GM23338 (cell line): Measurements from ENCODE around the gene SAFB2. TPM values are rescaled to one million over a fixed set of nuclear protein-coding genes. Genes with fewer than 3 reads are reported as not detected.

Experiments
- ATAC-seq: fragments of 200-7000 bp; cut with Tn5 transposase; 3 replicates; pipeline ENCODE4 v1.9.1; 2020
- DNase-seq: peaks from one replicate; pipeline ENCODE4 v3.0.0-alpha.2; 2015; ENCODE audit warnings: low spot score
- H2AFZ ChIP-seq: fragments of 200-600 bp; sonication (generic); 2 replicates; pipeline ENCODE4 v1.8.0; 2016; ENCODE audit warnings: antibody characterized with exemption, mild to moderate bottlenecking, moderate library complexity
- H3F3A ChIP-seq: fragments of 200-600 bp; sonication (generic); replicated peaks from 2 replicates; pipeline ENCODE4 v1.8.0; 2017; ENCODE audit warnings: antibody characterized with exemption, mixed run types, low read depth
- H3K27ac ChIP-seq: fragments of 200-600 bp; sonication (generic); 2 replicates; pipeline ENCODE4 v1.6.1; 2016; ENCODE audit warnings: low read depth
- H3K27me3 ChIP-seq: fragments of 200-600 bp; sonication (generic); 2 replicates; pipeline ENCODE4 v1.8.0; 2016; ENCODE audit warnings: mild to moderate bottlenecking, mixed run types, moderate library complexity; ENCODE audit not compliant: insufficient read depth
- H3K36me3 ChIP-seq: fragments of 200-600 bp; sonication (generic); 2 replicates; pipeline ENCODE4 v1.8.0; 2016; ENCODE audit warnings: mild to moderate bottlenecking; ENCODE audit not compliant: insufficient read depth
- H3K4me1 ChIP-seq: fragments of 200-600 bp; sonication (generic); 2 replicates; pipeline ENCODE4 v1.8.0; 2016; ENCODE audit warnings: mild to moderate bottlenecking, moderate library complexity; ENCODE audit not compliant: insufficient read depth
- H3K4me2 ChIP-seq: fragments of 200-600 bp; sonication (generic); 2 replicates; pipeline ENCODE4 v1.7.1; 2017; ENCODE audit warnings: mixed run types
- H3K4me3 ChIP-seq: fragments of 200-600 bp; sonication (generic); 2 replicates; pipeline ENCODE4 v1.6.1; 2016; ENCODE audit warnings: mixed run types
- H3K79me2 ChIP-seq: fragments of 200-600 bp; sonication (generic); replicated peaks from 2 replicates; pipeline ENCODE4 v1.8.0; 2017; ENCODE audit warnings: mild to moderate bottlenecking; ENCODE audit not compliant: insufficient read depth
- H3K9me2 ChIP-seq: fragments of 200-600 bp; sonication (generic); 2 replicates; pipeline ENCODE4 v1.8.0; 2017; ENCODE audit not compliant: insufficient read depth
- H4K20me1 ChIP-seq: fragments of 200-600 bp; sonication (generic); replicated peaks from 2 replicates; pipeline ENCODE4 v1.8.0; 2017; ENCODE audit warnings: mild to moderate bottlenecking; ENCODE audit not compliant: insufficient read depth
- H3K27ac Mint-ChIP-seq: 2 replicates; pipeline ENCODE4 v1.8.0; 2020; ENCODE audit warnings: inconsistent platforms, mild to moderate bottlenecking, moderate library complexity, mixed read lengths
- H3K27me3 Mint-ChIP-seq: 3 replicates; pipeline ENCODE4 v1.8.0; 2022; ENCODE audit warnings: low read depth, mild to moderate bottlenecking, moderate library complexity, mixed read lengths, inconsistent platforms; ENCODE audit not compliant: insufficient read depth, poor library complexity
- H3K36me3 Mint-ChIP-seq: 3 replicates; pipeline ENCODE4 v1.8.0; 2021; ENCODE audit warnings: low read depth, mild to moderate bottlenecking, inconsistent platforms, moderate library complexity, mixed read lengths
- H3K4me1 Mint-ChIP-seq: 3 replicates; pipeline ENCODE4 v1.8.0; 2020; ENCODE audit warnings: mild to moderate bottlenecking, inconsistent platforms, mixed read lengths
- H3K4me3 Mint-ChIP-seq: 3 replicates; pipeline ENCODE4 v1.8.0; 2021; ENCODE audit warnings: moderate library complexity, mild to moderate bottlenecking, inconsistent platforms, mixed read lengths
- H3K9me3 Mint-ChIP-seq: 3 replicates; pipeline ENCODE4 v1.8.0; 2020; ENCODE audit warnings: moderate library complexity, mild to moderate bottlenecking, inconsistent platforms, mixed read lengths
- CREB1 ChIP-seq: fragments of 250-450 bp; sonication (Bioruptor Pico); IDR thresholded peaks from 2 replicates; pipeline ENCODE4 v1.5.0; 2020; ENCODE audit warnings: low read depth, mild to moderate bottlenecking, moderate library complexity
- EZH2 ChIP-seq: fragments of 200-600 bp; sonication (generic); IDR thresholded peaks from one replicate; pipeline ENCODE4 v1.8.0; 2017; ENCODE audit warnings: antibody characterized with exemption, mild to moderate bottlenecking, low read depth; ENCODE audit not compliant: unreplicated experiment
- EZH2phosphoT487 ChIP-seq: fragments of 200-600 bp; sonication (generic); IDR thresholded peaks from one replicate; pipeline ENCODE4 v1.8.1; 2018; ENCODE audit warnings: antibody characterized with exemption; ENCODE audit not compliant: unreplicated experiment
- JUNB ChIP-seq: IDR thresholded peaks from one replicate; pipeline ENCODE4 v1.6.1; 2016; ENCODE audit warnings: antibody characterized with exemption; ENCODE audit not compliant: unreplicated experiment
- NANOG ChIP-seq: IDR thresholded peaks from 2 replicates; pipeline ENCODE4 v1.6.1; 2016; ENCODE audit warnings: antibody characterized with exemption, borderline replicate concordance
- POLR2AphosphoS5 ChIP-seq: IDR thresholded peaks from 2 replicates; pipeline ENCODE4 v1.6.1; 2016; ENCODE audit warnings: antibody characterized with exemption, low read depth
- REST ChIP-seq: IDR thresholded peaks from one replicate; pipeline ENCODE4 v1.6.1; 2018; ENCODE audit warnings: antibody characterized with exemption; ENCODE audit not compliant: unreplicated experiment
- STAT1 ChIP-seq: IDR thresholded peaks from one replicate; pipeline ENCODE4 v1.6.1; 2016; ENCODE audit warnings: antibody characterized with exemption; ENCODE audit not compliant: unreplicated experiment
- ZNF114 ChIP-seq: fragments of 250-450 bp; sonication (Bioruptor Pico); IDR thresholded peaks from 2 replicates; pipeline ENCODE4 v1.5.0; 2020; ENCODE audit warnings: mild to moderate bottlenecking, moderate library complexity
- ZNF331 ChIP-seq: fragments of 250-450 bp; sonication (Bioruptor Pico); IDR thresholded peaks from 2 replicates; pipeline ENCODE4 v1.5.0; 2020; ENCODE audit warnings: low read depth, mild to moderate bottlenecking, moderate library complexity
- ZNF462 ChIP-seq: fragments of 250-450 bp; sonication (Bioruptor Pico); IDR thresholded peaks from 2 replicates; pipeline ENCODE4 v1.5.0; 2020; ENCODE audit warnings: mild to moderate bottlenecking, moderate library complexity
- polyA plus RNA-seq: library from polyadenylated mRNA; unstranded; fragments of >200 nt; fragmentation: Nextera tagmentation; extraction: Ambion mirVana; gene quantifications from 2 replicates; pipeline ENCODE4 v1.2.1, GENCODE V29; 2016
- total RNA-seq: library from RNA; depleted of rRNA; stranded (reverse); fragments of >200 nt; shearing (Covaris generic); gene quantifications from 2 replicates; pipeline ENCODE4 v1.2.3, GENCODE V29; 2014
- TF ChIP-seq, protein P1 (sequence below), 2 experiments: fragments of 200-600 bp in 1 of 2; sonication (generic) in 1 of 2; conservative IDR thresholded peaks; 2 replicates each; pipeline versions ENCODE4 v1.5.1 to v1.6.1; 2016 to 2017; ENCODE audit warnings: antibody characterized with exemption in 2 of 2, low read depth in 2 of 2, mild to moderate bottlenecking in 2 of 2, moderate library complexity in 1 of 2
- TF ChIP-seq, protein P2 (sequence below): IDR thresholded peaks from 2 replicates; pipeline ENCODE4 v1.6.1; 2016; ENCODE audit warnings: antibody characterized with exemption

The SAFB2 gene
- total and polyA plus RNA-seq, 2 experiments from 2014 or later, result 37.7 to 102 TPM

GRCh38 chr19:5621945-5622464 is 571 bp downstream of the SAFB2 start:
- Histone ChIP-seq H3K4me3 (peak overlapping the region; percentile 98), H3K36me3 (peaks cover 40% of the 10 kb centered on the region), H3F3A (peaks cover 15% of the 10 kb centered on the region; the same call in 1 of the 2 replicates), H3K27me3 (no peaks in the 10 kb centered on the region), H4K20me1 (peaks cover 61% of the 10 kb centered on the region), H3K79me2 (peaks cover 94% of the 10 kb centered on the region), H3K4me2 (peak overlapping the region; percentile 95), H3K9me2 (no peaks in the 10 kb centered on the region), H3K4me1 (peaks cover 20% of the 10 kb centered on the region), H3K27ac (no peak overlapping the region), H2AFZ (peak overlapping the region; percentile 78; the same call in 1 of the 2 replicates)
- H3K36me3 Mint-ChIP-seq, result peaks cover 74% of the 10 kb centered on the region
- ATAC-seq, result no peak
- TF ChIP-seq REST, result no peak
- TF ChIP-seq ZNF462 (CRISPR knock-in tag), result no peak
- TF ChIP-seq EZH2phosphoT487, result no peak
- no peak for TF ChIP-seq CREB1
- no peak for TF ChIP-seq NANOG
- TF ChIP-seq STAT1, result no peak
- TF ChIP-seq POLR2AphosphoS5, result no peak
- no peak for TF ChIP-seq JUNB
- no peak for TF ChIP-seq EZH2
- TF ChIP-seq ZNF331, result no peak
- TF ChIP-seq, protein P1, sequence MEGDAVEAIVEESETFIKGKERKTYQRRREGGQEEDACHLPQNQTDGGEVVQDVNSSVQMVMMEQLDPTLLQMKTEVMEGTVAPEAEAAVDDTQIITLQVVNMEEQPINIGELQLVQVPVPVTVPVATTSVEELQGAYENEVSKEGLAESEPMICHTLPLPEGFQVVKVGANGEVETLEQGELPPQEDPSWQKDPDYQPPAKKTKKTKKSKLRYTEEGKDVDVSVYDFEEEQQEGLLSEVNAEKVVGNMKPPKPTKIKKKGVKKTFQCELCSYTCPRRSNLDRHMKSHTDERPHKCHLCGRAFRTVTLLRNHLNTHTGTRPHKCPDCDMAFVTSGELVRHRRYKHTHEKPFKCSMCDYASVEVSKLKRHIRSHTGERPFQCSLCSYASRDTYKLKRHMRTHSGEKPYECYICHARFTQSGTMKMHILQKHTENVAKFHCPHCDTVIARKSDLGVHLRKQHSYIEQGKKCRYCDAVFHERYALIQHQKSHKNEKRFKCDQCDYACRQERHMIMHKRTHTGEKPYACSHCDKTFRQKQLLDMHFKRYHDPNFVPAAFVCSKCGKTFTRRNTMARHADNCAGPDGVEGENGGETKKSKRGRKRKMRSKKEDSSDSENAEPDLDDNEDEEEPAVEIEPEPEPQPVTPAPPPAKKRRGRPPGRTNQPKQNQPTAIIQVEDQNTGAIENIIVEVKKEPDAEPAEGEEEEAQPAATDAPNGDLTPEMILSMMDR (conservative IDR thresholded peaks at IDR 0.05; ENCODE audit: low read depth in 2 of 2), result no peak
- no peak for TF ChIP-seq ZNF114 (CRISPR knock-in tag)
- TF ChIP-seq, protein P2, sequence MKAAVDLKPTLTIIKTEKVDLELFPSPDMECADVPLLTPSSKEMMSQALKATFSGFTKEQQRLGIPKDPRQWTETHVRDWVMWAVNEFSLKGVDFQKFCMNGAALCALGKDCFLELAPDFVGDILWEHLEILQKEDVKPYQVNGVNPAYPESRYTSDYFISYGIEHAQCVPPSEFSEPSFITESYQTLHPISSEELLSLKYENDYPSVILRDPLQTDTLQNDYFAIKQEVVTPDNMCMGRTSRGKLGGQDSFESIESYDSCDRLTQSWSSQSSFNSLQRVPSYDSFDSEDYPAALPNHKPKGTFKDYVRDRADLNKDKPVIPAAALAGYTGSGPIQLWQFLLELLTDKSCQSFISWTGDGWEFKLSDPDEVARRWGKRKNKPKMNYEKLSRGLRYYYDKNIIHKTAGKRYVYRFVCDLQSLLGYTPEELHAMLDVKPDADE, result no peak
- peak; percentile 21 for DNase-seq
- peak overlapping the region; percentile 85 for H3K27ac Mint-ChIP-seq
- peaks cover 5% of the 10 kb centered on the region for H3K9me3 Mint-ChIP-seq
- peaks cover 12% of the 10 kb centered on the region for H3K27me3 Mint-ChIP-seq
- peaks cover 34% of the 10 kb centered on the region for H3K4me1 Mint-ChIP-seq
- H3K4me3 Mint-ChIP-seq, result peak overlapping the region; percentile 100
